GM12878 (cell line): ENCODE results near the gene AKR1C1. TPM values are rescaled to one million over a fixed set of nuclear protein-coding genes. Genes with fewer than 3 reads are reported as not detected.

ENCODE experiments used
- ATAC-seq: fragments of 200-7000 bp; cut with Tn5 transposase; 3 replicates; pipeline ENCODE4 v1.9.1; 2020; ENCODE audit warnings: mild to moderate bottlenecking, moderate library complexity
- BruUV-seq: library from RNA; stranded (reverse); fragments of 400-500 nt; replicated peaks from 2 replicates; lab custom pipeline; 2021; lab: Mats Ljungman, UMichigan
- CTCF ChIA-PET: fragments of 300-600 bp; sonication (Branson Sonifier 250); formaldehyde crosslinking; extraction: SDS; loops from one replicate; lab custom pipeline; 2021; ENCODE audit warnings: inconsistent platforms; lab: Yijun Ruan, JAX
- POLR2A ChIA-PET: fragments of 350-600 bp; formaldehyde crosslinking; extraction: SDS; loops from one replicate; lab custom pipeline; 2021; ENCODE audit warnings: inconsistent platforms; lab: Charles Lee
- RAD21 ChIA-PET: fragments of 300-600 bp; sonication (Branson Sonifier 250); formaldehyde crosslinking; loops from one replicate; lab custom pipeline; 2023; ENCODE audit warnings: antibody characterized with exemption; ENCODE audit not compliant: unreplicated experiment; lab: Charles Lee
- SMC1A ChIA-PET: fragments of 300-600 bp; sonication (Branson Sonifier 250); formaldehyde crosslinking; loops from one replicate; lab custom pipeline; 2023; ENCODE audit not compliant: unreplicated experiment, uncharacterized antibody; lab: Charles Lee
- DNase-seq: peaks from one replicate; pipeline ENCODE4 v3.0.0-alpha.2; 2011; ENCODE audit warnings: low read depth, low spot score
- FAIRE-seq: peaks from 3 replicates; lab custom pipeline; 2011; peaks lifted over from hg19 to GRCh38; lab: Jason Lieb, UNC
- H2AFZ ChIP-seq: 2 replicates; pipeline ENCODE4 v1.6.0; 2011; ENCODE audit warnings: low read depth, low read length, control low read depth; ENCODE audit not compliant: control insufficient read depth
- H3K27ac ChIP-seq: 2 replicates; pipeline ENCODE4 v1.5.1; 2011; ENCODE audit warnings: control low read depth; ENCODE audit not compliant: control insufficient read depth, insufficient read depth
- H3K27me3 ChIP-seq, 2 experiments: replicated peaks in 1 of 2; 2 replicates each; pipeline versions ENCODE4 v1.6.0 to v1.6.1; 2011; ENCODE audit warnings: low read length in 1 of 2; ENCODE audit not compliant: control insufficient read depth in 2 of 2, insufficient read depth in 2 of 2
- H3K36me3 ChIP-seq, 2 experiments: 2 replicates each; pipeline ENCODE4 v1.5.1; 2011; ENCODE audit warnings: low read length in 1 of 2; ENCODE audit not compliant: control insufficient read depth in 2 of 2, insufficient read depth in 2 of 2
- H3K4me1 ChIP-seq: 2 replicates; pipeline ENCODE4 v1.6.1; 2011; ENCODE audit warnings: mild to moderate bottlenecking, low read length, moderate library complexity, mixed read lengths; ENCODE audit not compliant: control insufficient read depth, insufficient read depth
- H3K4me2 ChIP-seq: 2 replicates; pipeline ENCODE4 v1.6.0; 2011; ENCODE audit warnings: control low read depth; ENCODE audit not compliant: control insufficient read depth, insufficient read depth
- H3K4me3 ChIP-seq: fragments of 200-600 bp; sonication (generic); 2 replicates; pipeline ENCODE4 v1.5.1; 2016
- H3K79me2 ChIP-seq: 2 replicates; pipeline ENCODE4 v1.6.0; 2011; ENCODE audit warnings: low read length; ENCODE audit not compliant: control insufficient read depth, insufficient read depth
- H3K9ac ChIP-seq: 2 replicates; pipeline ENCODE4 v1.8.0; 2011; ENCODE audit warnings: low read length, control low read depth, mixed read lengths; ENCODE audit not compliant: control insufficient read depth, insufficient read depth
- H3K9me3 ChIP-seq: replicated peaks from 3 replicates; pipeline ENCODE4 v1.5.1; 2011; ENCODE audit warnings: mild to moderate bottlenecking, low read length; ENCODE audit not compliant: control insufficient read depth, insufficient read depth
- H4K20me1 ChIP-seq: 2 replicates; pipeline ENCODE4 v1.6.0; 2011; ENCODE audit not compliant: control insufficient read depth, insufficient read depth
- BCL11A ChIP-seq: IDR thresholded peaks from 2 replicates; pipeline ENCODE4 v1.6.1; 2011; ENCODE audit warnings: low read depth, low read length
- CBFB ChIP-seq: IDR thresholded peaks from 2 replicates; pipeline ENCODE4 v1.6.1; 2016; ENCODE audit warnings: antibody characterized with exemption, low read depth
- E2F8 ChIP-seq: fragments of 450-650 bp; IDR thresholded peaks from 2 replicates; pipeline ENCODE4 v1.6.1; 2018; ENCODE audit warnings: mild to moderate bottlenecking, low read depth, moderate library complexity; ENCODE audit not compliant: partially characterized antibody
- HDGF ChIP-seq: fragments of 450-650 bp; IDR thresholded peaks from 2 replicates; pipeline ENCODE4 v1.6.1; 2016; ENCODE audit warnings: antibody characterized with exemption
- NBN ChIP-seq: fragments of 450-650 bp; IDR thresholded peaks from 2 replicates; pipeline ENCODE4 v1.6.1; 2016
- NFIC ChIP-seq: IDR thresholded peaks from 2 replicates; pipeline ENCODE4 v1.6.1; 2012; ENCODE audit warnings: low read depth, mild to moderate bottlenecking, inconsistent platforms, low read length, moderate library complexity
- NR2C2 ChIP-seq: IDR thresholded peaks from 2 replicates; pipeline ENCODE4 v1.6.1; 2011; ENCODE audit warnings: borderline replicate concordance, low read depth; ENCODE audit not compliant: control insufficient read depth, insufficient read length
- RELB ChIP-seq: fragments of 450-650 bp; IDR thresholded peaks from 2 replicates; pipeline ENCODE4 v1.6.1; 2017; ENCODE audit warnings: low read depth, mild to moderate bottlenecking, moderate library complexity
- STAT3 ChIP-seq: IDR thresholded peaks from 2 replicates; pipeline ENCODE4 v1.6.1; 2011; ENCODE audit warnings: low read depth, low read length, improper control_type of control experiment
- USF2 ChIP-seq: IDR thresholded peaks from 2 replicates; pipeline ENCODE4 v1.6.1; 2011; ENCODE audit warnings: low read depth, low read length, improper control_type of control experiment, borderline replicate concordance
- ZBED1 ChIP-seq: IDR thresholded peaks from 2 replicates; pipeline ENCODE4 v1.6.1; 2016; ENCODE audit warnings: borderline replicate concordance
- ZNF622 ChIP-seq: fragments of 450-650 bp; IDR thresholded peaks from 2 replicates; pipeline ENCODE4 v1.6.1; 2017; ENCODE audit warnings: mild to moderate bottlenecking, inconsistent platforms
- ZZZ3 ChIP-seq: IDR thresholded peaks from 2 replicates; pipeline ENCODE4 v1.6.1; 2011; ENCODE audit warnings: low read depth; ENCODE audit not compliant: control insufficient read depth, insufficient read length
- WGBS: methylation state at CpG from one replicate; pipeline ENCODE4 v1.1.6; 2016; ENCODE audit warnings: low lambda C conversion rate; ENCODE audit not compliant: insufficient replicate concordance, insufficient coverage; ENCODE audit errors: missing lambda C conversion rate; 5-methylcytosine and 5-hydroxymethylcytosine counted together
- in situ Hi-C: fragments of 300-500 bp; cut with MboI; formaldehyde crosslinking; loops from 9 replicates; pipeline ENCODE4 v1.14.3; 2018; ENCODE audit warnings: mixed read lengths
- intact Hi-C: fragments of 100-400 bp; cut with micrococcal nuclease; formaldehyde crosslinking; loops from one replicate; pipeline ENCODE4 v1.14.2; 2022; ENCODE audit not compliant: unreplicated experiment
- polyA plus RNA-seq, 11 experiments: library from polyadenylated mRNA; depleted of rRNA in 4 of 11; unstranded in 6 of 11; stranded (reverse) in 5 of 11; fragments of >200 nt; fragmentation: Nextera tagmentation in 4 of 11; fragmentation: Illumina TruSeq in 1 of 11; extraction: Ambion mirVana in 4 of 11; extraction: Trizol in 1 of 11; gene quantifications; 1 replicate in 1 of 11; 2 replicates in 10 of 11; pipeline versions ENCODE4 v1.2.1 to v1.2.3, GENCODE V29; 2011 to 2016; ENCODE audit warnings: inconsistent platforms in 2 of 11, missing spikeins in 2 of 11, low read depth in 1 of 11
- total RNA-seq, 4 experiments: library from RNA; depleted of rRNA in 3 of 4; stranded (reverse); fragments of >200 nt in 3 of 4; fragmentation: Illumina TruSeq in 1 of 4; extraction: Trizol in 1 of 4; gene quantifications; 2 replicates each; pipeline versions ENCODE4 v1.2.1 to v1.2.3, GENCODE V29; 2013 to 2021
- TF ChIP-seq, protein P1 (sequence below): IDR thresholded peaks from 2 replicates; pipeline ENCODE4 v1.6.1; 2011; ENCODE audit warnings: borderline replicate concordance, low read depth, mild to moderate bottlenecking, moderate library complexity, mixed read lengths, low read length; ENCODE audit not compliant: insufficient read depth; ENCODE audit errors: extremely low read length
- TF ChIP-seq, protein P2 (sequence below): fragments of 150-350 bp; IDR thresholded peaks from 2 replicates; pipeline ENCODE4 v1.6.1; 2014; ENCODE audit warnings: mild to moderate bottlenecking, low read depth, low read length
- TF ChIP-seq, protein P3 (sequence below): fragments of 450-650 bp; conservative IDR thresholded peaks from 2 replicates; pipeline ENCODE4 v1.6.1; 2017; ENCODE audit warnings: mild to moderate bottlenecking, moderate library complexity

AKR1C1 gene
- total and polyA plus RNA-seq, 10 of the 15 experiments (the other 5 are each of a cell fraction or from before 2014, with no cell fraction given) = 0.05 to 1.2 (median 0.35) TPM; not detected in 6

DNA sequence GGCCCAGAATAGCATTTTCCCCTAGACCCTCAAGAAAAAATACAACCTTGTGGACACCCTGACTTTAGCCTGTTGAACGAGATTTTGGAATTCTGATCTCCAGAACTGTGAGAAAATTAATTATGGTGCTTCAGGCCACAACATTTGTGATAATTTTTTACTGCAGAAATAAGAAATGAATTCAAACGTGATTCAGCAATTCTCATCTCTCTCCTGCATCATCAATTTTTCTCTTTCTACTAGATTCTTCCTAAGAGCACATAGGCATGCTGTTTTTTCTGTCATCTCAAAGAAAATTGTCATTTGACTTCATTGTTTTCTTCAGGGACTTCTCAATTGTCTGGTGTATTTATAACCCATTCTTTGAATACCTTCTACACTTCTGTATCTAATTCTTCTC is 49.4 kb downstream of the AKR1C1 start:
- H2AFZ ChIP-seq = no peak overlapping the region
- TF ChIP-seq, protein P1, sequence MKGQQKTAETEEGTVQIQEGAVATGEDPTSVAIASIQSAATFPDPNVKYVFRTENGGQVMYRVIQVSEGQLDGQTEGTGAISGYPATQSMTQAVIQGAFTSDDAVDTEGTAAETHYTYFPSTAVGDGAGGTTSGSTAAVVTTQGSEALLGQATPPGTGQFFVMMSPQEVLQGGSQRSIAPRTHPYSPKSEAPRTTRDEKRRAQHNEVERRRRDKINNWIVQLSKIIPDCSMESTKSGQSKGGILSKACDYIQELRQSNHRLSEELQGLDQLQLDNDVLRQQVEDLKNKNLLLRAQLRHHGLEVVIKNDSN = no peak
- TF ChIP-seq, protein P2, sequence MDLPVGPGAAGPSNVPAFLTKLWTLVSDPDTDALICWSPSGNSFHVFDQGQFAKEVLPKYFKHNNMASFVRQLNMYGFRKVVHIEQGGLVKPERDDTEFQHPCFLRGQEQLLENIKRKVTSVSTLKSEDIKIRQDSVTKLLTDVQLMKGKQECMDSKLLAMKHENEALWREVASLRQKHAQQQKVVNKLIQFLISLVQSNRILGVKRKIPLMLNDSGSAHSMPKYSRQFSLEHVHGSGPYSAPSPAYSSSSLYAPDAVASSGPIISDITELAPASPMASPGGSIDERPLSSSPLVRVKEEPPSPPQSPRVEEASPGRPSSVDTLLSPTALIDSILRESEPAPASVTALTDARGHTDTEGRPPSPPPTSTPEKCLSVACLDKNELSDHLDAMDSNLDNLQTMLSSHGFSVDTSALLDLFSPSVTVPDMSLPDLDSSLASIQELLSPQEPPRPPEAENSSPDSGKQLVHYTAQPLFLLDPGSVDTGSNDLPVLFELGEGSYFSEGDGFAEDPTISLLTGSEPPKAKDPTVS = no peak
- TF ChIP-seq HDGF (no peak), ZNF622 (no peak), NFIC (no peak), E2F8 (no peak), ZBED1 (no peak), RELB (no peak), ZZZ3 (no peak), BCL11A (no peak), NBN (no peak), CBFB (no peak), USF2 (no peak), STAT3 (no peak), NR2C2 (no peak)
- TF ChIP-seq, protein P3, sequence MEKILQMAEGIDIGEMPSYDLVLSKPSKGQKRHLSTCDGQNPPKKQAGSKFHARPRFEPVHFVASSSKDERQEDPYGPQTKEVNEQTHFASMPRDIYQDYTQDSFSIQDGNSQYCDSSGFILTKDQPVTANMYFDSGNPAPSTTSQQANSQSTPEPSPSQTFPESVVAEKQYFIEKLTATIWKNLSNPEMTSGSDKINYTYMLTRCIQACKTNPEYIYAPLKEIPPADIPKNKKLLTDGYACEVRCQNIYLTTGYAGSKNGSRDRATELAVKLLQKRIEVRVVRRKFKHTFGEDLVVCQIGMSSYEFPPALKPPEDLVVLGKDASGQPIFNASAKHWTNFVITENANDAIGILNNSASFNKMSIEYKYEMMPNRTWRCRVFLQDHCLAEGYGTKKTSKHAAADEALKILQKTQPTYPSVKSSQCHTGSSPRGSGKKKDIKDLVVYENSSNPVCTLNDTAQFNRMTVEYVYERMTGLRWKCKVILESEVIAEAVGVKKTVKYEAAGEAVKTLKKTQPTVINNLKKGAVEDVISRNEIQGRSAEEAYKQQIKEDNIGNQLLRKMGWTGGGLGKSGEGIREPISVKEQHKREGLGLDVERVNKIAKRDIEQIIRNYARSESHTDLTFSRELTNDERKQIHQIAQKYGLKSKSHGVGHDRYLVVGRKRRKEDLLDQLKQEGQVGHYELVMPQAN = no peak

More for the DNA sequence above, 49.4 kb downstream of the AKR1C1 start:
- SMC1A ChIA-PET = no interaction called here
- Histone ChIP-seq H3K4me3 (no peak overlapping the region), H3K9ac (no peak overlapping the region), H3K9me3 (no peaks in the 10 kb centered on the region), H3K79me2 (no peaks in the 10 kb centered on the region), H3K36me3 (no peaks in the 10 kb centered on the region), H3K4me2 (no peak overlapping the region), H3K27ac (no peak overlapping the region), H3K27me3 (no peaks in the 10 kb centered on the region; a peak in 1 of 4 replicates), H4K20me1 (no peaks in the 10 kb centered on the region), H3K4me1 (no peaks in the 10 kb centered on the region)
- CTCF ChIA-PET = no interaction called here
- in situ Hi-C loops = no loop called here
- FAIRE-seq (no peak), DNase-seq (no peak), ATAC-seq (no peak)
- WGBS = 0% methylated on average over 2 of the region's 2 CpGs
- intact Hi-C loops = no loop called here
- no TSS peak for BruUV-seq
- RAD21 ChIA-PET = no interaction called here
- POLR2A ChIA-PET = no interaction called here
